ENCODE data around the gene EIF4B. TPM values are rescaled to one million over a fixed set of nuclear protein-coding genes. Genes with fewer than 3 reads are reported as not detected.
A peak's percentile ranks its signal among the peaks of the same experiment; 100 is the strongest.

Gene EIF4B
- total and polyA plus RNA-seq, 2 of the 13 experiments (the other 11 are each of a cell fraction or from before 2014, with no cell fraction given): 416 to 548 TPM

DNA sequence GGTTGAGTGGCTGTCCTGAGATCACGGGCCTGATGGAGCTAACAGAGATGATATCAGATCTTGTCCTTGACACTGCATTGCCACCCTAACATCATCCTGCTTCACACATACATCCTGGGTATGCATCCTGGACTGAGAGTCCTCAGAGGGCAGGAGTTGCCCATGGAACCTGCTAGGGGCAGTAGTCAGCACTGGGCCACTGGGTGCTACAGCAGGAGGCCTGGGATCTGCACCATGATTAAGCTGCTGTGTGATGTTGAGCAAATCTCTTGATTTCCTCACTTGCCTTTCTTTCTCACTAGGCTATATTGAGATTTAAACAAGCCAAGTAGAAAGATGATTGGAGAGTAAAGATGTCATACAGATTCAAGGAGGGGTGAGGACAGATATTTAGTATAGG is 22.1 kb upstream of the EIF4B start:
- in situ Hi-C loops (cut with HindIII; ENCODE audit: extremely low pct_ligation_motif_present, low pct_unique_long_range_greater_than_20kb): loop anchor here (10.0 to 25.0 kb wide), 4 partner anchors 297 to 847 kb away; partner anchors contain the start of genes KRT1 and KRT84
- no TSS peak for BruUV-seq (replicated peaks)
- H3K9ac ChIP-seq (ENCODE audit: insufficient read depth, low read depth, low read length): no peak overlapping the region
- no peak for FAIRE-seq
- H3K9me3 ChIP-seq (ENCODE audit: low read length): no peaks in the 10 kb centered on the region
- ChIA-PET POLR2A (no interaction called here), CTCF (ENCODE audit: low intra/inter-chr PET ratio, low total read pairs) (no interaction called here)
- TF ChIP-seq SMC3 (IDR thresholded peaks at IDR 0.05; ENCODE audit: low read length): peak; percentile 21; the same call in 1 of the 2 replicates
- no peak for TF ChIP-seq ZNF644 (CRISPR knock-in tag; IDR thresholded peaks at IDR 0.05; ENCODE audit: low read depth)
- TF ChIP-seq POLR2AphosphoS5 (IDR thresholded peaks at IDR 0.05; ENCODE audit: low read depth, low read length): no peak
- TF ChIP-seq ETV6 (CRISPR knock-in tag; conservative IDR thresholded peaks at IDR 0.05): no peak
- TF ChIP-seq STAG1 (CRISPR knock-in tag; IDR thresholded peaks at IDR 0.05): peak; percentile 22; the same call in 1 of the 2 replicates
- TF ChIP-seq CTCF (CRISPR knock-in tag; IDR thresholded peaks at IDR 0.05): peak; percentile 39
- TF ChIP-seq, protein P1, sequence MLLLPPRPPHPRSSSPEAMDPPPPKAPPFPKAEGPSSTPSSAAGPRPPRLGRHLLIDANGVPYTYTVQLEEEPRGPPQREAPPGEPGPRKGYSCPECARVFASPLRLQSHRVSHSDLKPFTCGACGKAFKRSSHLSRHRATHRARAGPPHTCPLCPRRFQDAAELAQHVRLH (CRISPR knock-in tag; IDR thresholded peaks at IDR 0.05; ENCODE audit: borderline replicate concordance, low read depth): no peak
- DNase-seq (ENCODE audit: low spot score): no peak
- H3K4me3 ChIP-seq (replicated peaks in 1 of 3; ENCODE audit: insufficient read depth in 1 of 3, low read depth in 2 of 3, low read length in 3 of 3): no peak overlapping the region
- no peaks in the 10 kb centered on the region for H3K79me2 ChIP-seq (ENCODE audit: insufficient read depth, low read length)
- no peaks in the 10 kb centered on the region for H4K20me1 ChIP-seq (ENCODE audit: insufficient read depth, low read length)
- no peak overlapping the region for H3K4me2 ChIP-seq (ENCODE audit: low read depth, low read length)
- WGBS (ENCODE audit: low lambda C conversion rate): 80% methylated on average over 1 of the region's 1 CpG
- H2AFZ ChIP-seq (ENCODE audit: low read length): no peak overlapping the region
- H3K27ac ChIP-seq (ENCODE audit: extremely low read length, insufficient read depth, low read length): no peak overlapping the region
- H3K4me1 ChIP-seq (ENCODE audit: insufficient read depth, low read length): peaks cover 27% of the 10 kb centered on the region
- intact Hi-C loops (cut with micrococcal nuclease; ENCODE audit: unreplicated experiment): no loop called here
- peak; percentile 76 for ATAC-seq
- H3K36me3 ChIP-seq (replicated peaks in 1 of 2; ENCODE audit: control insufficient read depth in 1 of 2, insufficient read depth in 2 of 2, low read length in 2 of 2): no peaks in the 10 kb centered on the region
- no peaks in the 10 kb centered on the region for H3K27me3 ChIP-seq (ENCODE audit: control insufficient read depth in 1 of 2, insufficient read depth in 2 of 2, low read length in 2 of 2)

GRCh38 chr12:52988898-52989297 is 17.4 kb upstream of the EIF4B start:
- no peak overlapping the region for H2AFZ ChIP-seq (ENCODE audit: low read length)
- no peak overlapping the region for H3K9ac ChIP-seq (ENCODE audit: insufficient read depth, low read depth, low read length)
- CTCF ChIA-PET (ENCODE audit: low intra/inter-chr PET ratio, low total read pairs): no interaction called here
- TF ChIP-seq ZNF598 (CRISPR knock-in tag; IDR thresholded peaks at IDR 0.05; ENCODE audit: borderline replicate concordance) (no peak), SRY (CRISPR knock-in tag; IDR thresholded peaks at IDR 0.05) (no peak), ZFY (CRISPR knock-in tag; IDR thresholded peaks at IDR 0.05) (no peak), ZNF335 (CRISPR knock-in tag; IDR thresholded peaks at IDR 0.05) (no peak), MED8 (CRISPR knock-in tag; IDR thresholded peaks at IDR 0.05; ENCODE audit: insufficient replicate concordance) (no peak), MBNL3 (CRISPR knock-in tag; conservative IDR thresholded peaks at IDR 0.05) (no peak), ZNF619 (CRISPR knock-in tag; IDR thresholded peaks at IDR 0.05) (no peak), FOSL1 (CRISPR knock-in tag; IDR thresholded peaks at IDR 0.05; ENCODE audit: borderline replicate concordance) (no peak), CENPX (CRISPR knock-in tag; IDR thresholded peaks at IDR 0.05) (no peak)
- TF ChIP-seq, protein P2, sequence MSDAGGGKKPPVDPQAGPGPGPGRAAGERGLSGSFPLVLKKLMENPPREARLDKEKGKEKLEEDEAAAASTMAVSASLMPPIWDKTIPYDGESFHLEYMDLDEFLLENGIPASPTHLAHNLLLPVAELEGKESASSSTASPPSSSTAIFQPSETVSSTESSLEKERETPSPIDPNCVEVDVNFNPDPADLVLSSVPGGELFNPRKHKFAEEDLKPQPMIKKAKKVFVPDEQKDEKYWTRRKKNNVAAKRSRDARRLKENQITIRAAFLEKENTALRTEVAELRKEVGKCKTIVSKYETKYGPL (CRISPR knock-in tag; IDR thresholded peaks at IDR 0.05): no peak

More at GRCh38 chr12:52988898-52989297, 17.4 kb upstream of the EIF4B start:
- intact Hi-C loops (cut with micrococcal nuclease; ENCODE audit: unreplicated experiment): no loop called here
- no peaks in the 10 kb centered on the region for H3K9me3 ChIP-seq (ENCODE audit: low read length)
- H3K4me1 ChIP-seq (ENCODE audit: insufficient read depth, low read length): peaks cover 59% of the 10 kb centered on the region
- POLR2A ChIA-PET: interaction anchor here (0.7 kb wide), 1 partner anchor 17 kb away, joined by 3 read pairs; the partner anchor contains the start of gene EIF4B
- ATAC-seq (no peak), DNase-seq (ENCODE audit: low spot score) (no peak), FAIRE-seq (no peak)
- no peak overlapping the region for H3K27ac ChIP-seq (ENCODE audit: extremely low read length, insufficient read depth, low read length)
- no peak overlapping the region for H3K4me2 ChIP-seq (ENCODE audit: low read depth, low read length)
- in situ Hi-C loops (cut with HindIII; ENCODE audit: extremely low pct_ligation_motif_present, low pct_unique_long_range_greater_than_20kb): loop anchor here (10.0 to 25.0 kb wide), 4 partner anchors 302 to 852 kb away; partner anchors contain the start of genes KRT1 and KRT84
- no peaks in the 10 kb centered on the region for H3K79me2 ChIP-seq (ENCODE audit: insufficient read depth, low read length)
- H4K20me1 ChIP-seq (ENCODE audit: insufficient read depth, low read length): no peaks in the 10 kb centered on the region
- H3K4me3 ChIP-seq (replicated peaks in 1 of 3; ENCODE audit: insufficient read depth in 1 of 3, low read depth in 2 of 3, low read length in 3 of 3): no peak overlapping the region
- 78% methylated on average over 6 of the region's 6 CpGs for WGBS (ENCODE audit: low lambda C conversion rate)
- H3K27me3 ChIP-seq (ENCODE audit: control insufficient read depth in 1 of 2, insufficient read depth in 2 of 2, low read length in 2 of 2): no peaks in the 10 kb centered on the region
- BruUV-seq (replicated peaks): no TSS peak
- H3K36me3 ChIP-seq (replicated peaks in 1 of 2; ENCODE audit: control insufficient read depth in 1 of 2, insufficient read depth in 2 of 2, low read length in 2 of 2): no peaks in the 10 kb centered on the region
